ENCODE data around the gene ARSI.

- TF ChIP-seq GATA2 (IDR thresholded peaks at IDR 0.05; ENCODE audit: low read depth, low read length): no peak
- TF ChIP-seq GATA3 (IDR thresholded peaks at IDR 0.05; ENCODE audit: low read depth, low read length): no peak
Observed at GRCh38 chr5:150339165-150339564, 36.5 kb upstream of the ARSI start.

All from SH-SY5Y (cell line).